HG02763 (cell line): Measurements from ENCODE around the gene JSRP1.

ENCODE experiments used
- ATAC-seq: cut with Tn5 transposase; IDR thresholded peaks from one replicate; pipeline ENCODE4 v1.9.1; 2021; ENCODE audit warnings: mild to moderate bottlenecking, moderate library complexity; ENCODE audit not compliant: unreplicated experiment

The JSRP1 gene

GRCh38 chr19:2232286-2233151, 23.7 kb downstream of the JSRP1 start:
- ATAC-seq = no peak

- no peak for ATAC-seq
These were observed 24.5 kb downstream of the JSRP1 start for GRCh38 chr19:2231621-2232221.

- no peak for ATAC-seq
These were observed 25.2 kb downstream of the JSRP1 start for GRCh38 chr19:2230807-2231533.

GRCh38 chr19:2230033-2230531, 26.1 kb downstream of the JSRP1 start:
- no peak for ATAC-seq

- no peak for ATAC-seq
These were observed 26.8 kb downstream of the JSRP1 start for GRCh38 chr19:2229103-2230032.

GRCh38 chr19:2228157-2229030, 27.8 kb downstream of the JSRP1 start:
- no peak for ATAC-seq

- ATAC-seq = no peak
These were observed 28.6 kb downstream of the JSRP1 start for GRCh38 chr19:2227415-2228156.

GRCh38 chr19:2226840-2227360, 29.3 kb downstream of the JSRP1 start:
- ATAC-seq = no peak

GRCh38 chr19:2226051-2226839, 30.0 kb downstream of the JSRP1 start:
- ATAC-seq = no peak

- no peak for ATAC-seq
These were observed 30.7 kb downstream of the JSRP1 start for GRCh38 chr19:2225415-2226050.

- ATAC-seq = no peak
These were observed 31.4 kb downstream of the JSRP1 start for GRCh38 chr19:2224754-2225349.

- ATAC-seq = no peak
These were observed 32.3 kb downstream of the JSRP1 start for GRCh38 chr19:2223959-2224358.

GRCh38 chr19:2223391-2223790, 32.8 kb downstream of the JSRP1 start:
- ATAC-seq = no peak

- no peak for ATAC-seq
These were observed 34.3 kb downstream of the JSRP1 start for GRCh38 chr19:2221918-2222317.

GRCh38 chr19:2221250-2221831, 34.9 kb downstream of the JSRP1 start:
- ATAC-seq = no peak

- no peak for ATAC-seq
These were observed 36.5 kb downstream of the JSRP1 start for GRCh38 chr19:2219726-2220125.

- ATAC-seq = no peak
These were observed 38.6 kb downstream of the JSRP1 start for GRCh38 chr19:2217591-2217990.
